ENCODE data around the gene PHF10. TPM values are rescaled to one million over a fixed set of nuclear protein-coding genes. Genes with fewer than 3 reads are reported as not detected.

The PHF10 gene
- polyA plus RNA-seq, 4 donors = 23.5 to 75.4 (median 36.6) TPM

DNA sequence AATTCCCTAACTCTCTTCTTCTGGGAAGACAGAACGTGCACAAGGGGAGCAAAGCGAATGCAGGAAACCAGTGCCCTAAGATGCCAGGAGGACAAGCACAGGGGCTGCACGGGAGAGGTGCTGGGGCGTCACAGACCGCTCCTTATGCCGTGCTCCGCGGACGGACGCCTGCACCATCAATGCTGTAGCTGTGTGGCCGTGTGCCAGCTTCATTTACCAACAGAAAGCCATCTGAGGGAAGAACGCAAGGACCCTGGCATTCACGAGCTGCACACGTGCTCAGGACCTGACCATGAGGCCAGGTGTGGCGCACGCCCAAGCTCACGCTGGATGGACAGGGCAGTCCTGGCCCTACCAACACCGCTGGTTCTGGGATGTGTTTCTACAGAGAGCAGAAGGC, 57.9 kb downstream of the PHF10 start:
- Histone ChIP-seq H3K36me3 (ENCODE audit: control insufficient read depth in 3 of 3, insufficient read depth in 2 of 3, low read depth in 1 of 3, low read length in 3 of 3) (peaks cover 0 to 64% (median 2%) of the 10 kb centered on the region in 3 donors), H3K27me3 (ENCODE audit: control insufficient read depth in 3 of 3, insufficient read depth in 3 of 3, low read length in 3 of 3) (no peaks in the 10 kb centered on the region), H3K9me3 (ENCODE audit: control insufficient read depth in 2 of 2, insufficient read depth in 1 of 2, low read depth in 1 of 2, low read length in 1 of 2) (no peaks in the 10 kb centered on the region), H3K4me1 (ENCODE audit: control insufficient read depth in 3 of 3, insufficient read depth in 2 of 3, low read depth in 1 of 3, low read length in 2 of 3) (no peaks in the 10 kb centered on the region), H3K27ac (ENCODE audit: low read depth in 1 of 3, low read length in 2 of 3) (no peak overlapping the region), H3K4me3 (ENCODE audit: low read depth in 1 of 3, low read length in 3 of 3) (no peak overlapping the region)
- FAIRE-seq = no peak
- 96 to 98% (median 98%) methylated on average over 18 of the region's 18 CpGs for WGBS, 3 donors
- DNase-seq = no peak

DNA sequence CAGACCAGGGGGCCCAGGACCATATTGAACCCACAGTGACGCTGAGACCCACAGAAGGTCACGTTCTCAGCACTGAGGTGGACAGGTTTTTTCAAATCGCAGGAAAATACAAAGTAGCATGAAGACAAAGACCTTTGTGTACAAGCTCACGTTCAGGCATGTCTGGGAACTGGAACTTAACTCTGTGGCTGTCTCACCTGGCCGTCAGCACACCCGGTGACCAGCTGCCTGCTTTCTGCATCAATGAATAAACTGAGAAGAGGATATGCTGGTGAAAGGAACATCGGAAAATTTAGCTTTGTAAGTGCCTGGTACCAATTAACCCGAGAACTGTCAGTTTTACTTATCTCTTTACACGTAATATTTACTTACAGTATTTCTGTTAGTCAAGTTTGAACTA, 59.0 kb downstream of the PHF10 start:
- Histone ChIP-seq H3K4me3 (ENCODE audit: low read depth in 1 of 3, low read length in 3 of 3) (no peak overlapping the region), H3K27ac (ENCODE audit: low read depth in 1 of 3, low read length in 2 of 3) (no peak overlapping the region), H3K4me1 (ENCODE audit: control insufficient read depth in 3 of 3, insufficient read depth in 2 of 3, low read depth in 1 of 3, low read length in 2 of 3) (no peaks in the 10 kb centered on the region), H3K9me3 (ENCODE audit: control insufficient read depth in 2 of 2, insufficient read depth in 1 of 2, low read depth in 1 of 2, low read length in 1 of 2) (no peaks in the 10 kb centered on the region), H3K36me3 (ENCODE audit: control insufficient read depth in 3 of 3, insufficient read depth in 2 of 3, low read depth in 1 of 3, low read length in 3 of 3) (peaks cover 0 to 63% (median 2%) of the 10 kb centered on the region in 3 donors), H3K27me3 (ENCODE audit: control insufficient read depth in 3 of 3, insufficient read depth in 3 of 3, low read length in 3 of 3) (no peaks in the 10 kb centered on the region)
- 84 to 93% (median 89%) methylated on average over 9 of the region's 9 CpGs for WGBS, 3 donors
- FAIRE-seq (no peak), DNase-seq (no peak)

GRCh38 chr6:169664227-169664626, 60.1 kb downstream of the PHF10 start:
- DNase-seq = no peak
- peaks cover 0 to 72% (median 2%) of the 10 kb centered on the region in 3 donors for H3K36me3 ChIP-seq (ENCODE audit: control insufficient read depth in 3 of 3, insufficient read depth in 2 of 3, low read depth in 1 of 3, low read length in 3 of 3)
- no peaks in the 10 kb centered on the region for H3K9me3 ChIP-seq (ENCODE audit: control insufficient read depth in 2 of 2, insufficient read depth in 1 of 2, low read depth in 1 of 2, low read length in 1 of 2)
- H3K4me3 ChIP-seq (ENCODE audit: low read depth in 1 of 3, low read length in 3 of 3) = no peak overlapping the region
- FAIRE-seq = no peak
- no peaks in the 10 kb centered on the region for H3K4me1 ChIP-seq (ENCODE audit: control insufficient read depth in 3 of 3, insufficient read depth in 2 of 3, low read depth in 1 of 3, low read length in 2 of 3)
- no peak overlapping the region for H3K27ac ChIP-seq (ENCODE audit: low read depth in 1 of 3, low read length in 2 of 3)
- 95 to 96% (median 96%) methylated on average over 14 of the region's 14 CpGs for WGBS, 3 donors
- H3K27me3 ChIP-seq (ENCODE audit: control insufficient read depth in 3 of 3, insufficient read depth in 3 of 3, low read length in 3 of 3) = no peaks in the 10 kb centered on the region

DNA sequence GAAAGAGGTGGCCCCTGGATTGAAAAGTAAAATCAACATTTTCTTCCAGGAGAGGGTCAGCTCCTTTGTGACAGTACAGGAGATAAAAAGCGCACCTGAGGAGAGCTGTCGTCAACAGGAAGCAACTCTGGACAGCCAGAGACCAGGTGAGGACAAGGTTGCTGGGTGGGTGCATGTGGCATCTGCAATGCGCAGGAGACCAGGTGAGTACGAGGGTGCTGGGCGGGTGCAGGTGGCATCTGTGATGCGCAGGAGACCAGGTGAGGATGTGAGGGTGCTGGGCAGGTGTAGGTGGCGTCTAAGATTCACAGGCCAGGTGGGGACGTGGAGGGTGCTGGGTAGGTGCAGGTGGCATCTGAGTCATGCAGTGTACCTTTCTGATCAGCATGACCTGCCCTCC, 60.8 kb downstream of the PHF10 start:
- Histone ChIP-seq H3K36me3 (ENCODE audit: control insufficient read depth in 3 of 3, insufficient read depth in 2 of 3, low read depth in 1 of 3, low read length in 3 of 3) (peaks cover 0 to 74% (median 2%) of the 10 kb centered on the region in 3 donors), H3K9me3 (ENCODE audit: control insufficient read depth in 2 of 2, insufficient read depth in 1 of 2, low read depth in 1 of 2, low read length in 1 of 2) (no peaks in the 10 kb centered on the region), H3K27me3 (ENCODE audit: control insufficient read depth in 3 of 3, insufficient read depth in 3 of 3, low read length in 3 of 3) (no peaks in the 10 kb centered on the region), H3K4me3 (ENCODE audit: low read depth in 1 of 3, low read length in 3 of 3) (no peak overlapping the region), H3K27ac (ENCODE audit: low read depth in 1 of 3, low read length in 2 of 3) (no peak overlapping the region), H3K4me1 (ENCODE audit: control insufficient read depth in 3 of 3, insufficient read depth in 2 of 3, low read depth in 1 of 3, low read length in 2 of 3) (no peaks in the 10 kb centered on the region)
- FAIRE-seq (no peak), DNase-seq (no peak)
- WGBS, 3 donors = 83 to 94% (median 92%) methylated on average over 8 of the region's 8 CpGs

- H3K4me1 ChIP-seq (ENCODE audit: control insufficient read depth in 3 of 3, insufficient read depth in 2 of 3, low read depth in 1 of 3, low read length in 2 of 3) = no peaks in the 10 kb centered on the region
- no peak for FAIRE-seq
- H3K4me3 ChIP-seq (ENCODE audit: low read depth in 1 of 3, low read length in 3 of 3) = no peak overlapping the region
- H3K27ac ChIP-seq (ENCODE audit: low read depth in 1 of 3, low read length in 2 of 3) = no peak overlapping the region
- no peak for DNase-seq
- WGBS, 3 donors = 92 to 95% (median 94%) methylated on average over 7 of the region's 7 CpGs
- no peaks in the 10 kb centered on the region for H3K9me3 ChIP-seq (ENCODE audit: control insufficient read depth in 2 of 2, insufficient read depth in 1 of 2, low read depth in 1 of 2, low read length in 1 of 2)
- H3K36me3 ChIP-seq (ENCODE audit: control insufficient read depth in 3 of 3, insufficient read depth in 2 of 3, low read depth in 1 of 3, low read length in 3 of 3) = peaks cover 0 to 73% (median 2%) of the 10 kb centered on the region in 3 donors
- H3K27me3 ChIP-seq (ENCODE audit: control insufficient read depth in 3 of 3, insufficient read depth in 3 of 3, low read length in 3 of 3) = no peaks in the 10 kb centered on the region
These were observed 62.9 kb downstream of the PHF10 start for GRCh38 chr6:169661391-169661756.

- FAIRE-seq = no peak
- DNase-seq = no peak
- no peak overlapping the region for H3K27ac ChIP-seq (ENCODE audit: low read depth in 1 of 3, low read length in 2 of 3)
- no peaks in the 10 kb centered on the region for H3K27me3 ChIP-seq (ENCODE audit: control insufficient read depth in 3 of 3, insufficient read depth in 3 of 3, low read length in 3 of 3)
- no peaks in the 10 kb centered on the region for H3K4me1 ChIP-seq (ENCODE audit: control insufficient read depth in 3 of 3, insufficient read depth in 2 of 3, low read depth in 1 of 3, low read length in 2 of 3)
- H3K4me3 ChIP-seq (ENCODE audit: low read depth in 1 of 3, low read length in 3 of 3) = no peak overlapping the region
- WGBS, 3 donors = 86 to 94% (median 93%) methylated on average over 26 of the region's 26 CpGs
- no peaks in the 10 kb centered on the region for H3K9me3 ChIP-seq (ENCODE audit: control insufficient read depth in 2 of 2, insufficient read depth in 1 of 2, low read depth in 1 of 2, low read length in 1 of 2)
- peaks cover 0 to 74% (median 3%) of the 10 kb centered on the region in 3 donors for H3K36me3 ChIP-seq (ENCODE audit: control insufficient read depth in 3 of 3, insufficient read depth in 2 of 3, low read depth in 1 of 3, low read length in 3 of 3)
These were observed 63.4 kb downstream of the PHF10 start for GRCh38 chr6:169660751-169661390.

GRCh38 chr6:169659820-169660610, 64.3 kb downstream of the PHF10 start:
- Histone ChIP-seq H3K9me3 (ENCODE audit: control insufficient read depth in 2 of 2, insufficient read depth in 1 of 2, low read depth in 1 of 2, low read length in 1 of 2) (no peaks in the 10 kb centered on the region), H3K36me3 (ENCODE audit: control insufficient read depth in 3 of 3, insufficient read depth in 2 of 3, low read depth in 1 of 3, low read length in 3 of 3) (peaks cover 0 to 66% (median 3%) of the 10 kb centered on the region in 3 donors), H3K27ac (ENCODE audit: low read depth in 1 of 3, low read length in 2 of 3) (no peak overlapping the region), H3K27me3 (ENCODE audit: control insufficient read depth in 3 of 3, insufficient read depth in 3 of 3, low read length in 3 of 3) (no peaks in the 10 kb centered on the region), H3K4me3 (ENCODE audit: low read depth in 1 of 3, low read length in 3 of 3) (no peak overlapping the region), H3K4me1 (ENCODE audit: control insufficient read depth in 3 of 3, insufficient read depth in 2 of 3, low read depth in 1 of 3, low read length in 2 of 3) (no peaks in the 10 kb centered on the region)
- WGBS, 3 donors = 96 to 97% (median 96%) methylated on average over 26 of the region's 26 CpGs
- DNase-seq (no peak), FAIRE-seq (no peak)

GRCh38 chr6:169657284-169657610, 67.1 kb downstream of the PHF10 start:
- DNase-seq (no peak), FAIRE-seq (no peak)
- Histone ChIP-seq H3K27ac (ENCODE audit: low read depth in 1 of 3, low read length in 2 of 3) (no peak overlapping the region), H3K4me1 (ENCODE audit: control insufficient read depth in 3 of 3, insufficient read depth in 2 of 3, low read depth in 1 of 3, low read length in 2 of 3) (no peaks in the 10 kb centered on the region), H3K36me3 (ENCODE audit: control insufficient read depth in 3 of 3, insufficient read depth in 2 of 3, low read depth in 1 of 3, low read length in 3 of 3) (peaks cover 0 to 57% (median 3%) of the 10 kb centered on the region in 3 donors), H3K4me3 (ENCODE audit: low read depth in 1 of 3, low read length in 3 of 3) (no peak overlapping the region), H3K9me3 (ENCODE audit: control insufficient read depth in 2 of 2, insufficient read depth in 1 of 2, low read depth in 1 of 2, low read length in 1 of 2) (no peaks in the 10 kb centered on the region), H3K27me3 (ENCODE audit: control insufficient read depth in 3 of 3, insufficient read depth in 3 of 3, low read length in 3 of 3) (no peaks in the 10 kb centered on the region)
- WGBS, 3 donors = 83 to 88% (median 87%) methylated on average over 13 of the region's 13 CpGs
